GM21367 (cell line): ENCODE results near the gene OR1G1.
"Not testable (repeated sequence)": the region's sequence is repeated elsewhere in the genome, so short reads cannot be mapped to it uniquely, and the experiment has no call there.

ENCODE experiments used
- ATAC-seq: cut with Tn5 transposase; IDR thresholded peaks from one replicate; pipeline ENCODE4 v1.9.1; 2021; ENCODE audit not compliant: unreplicated experiment

OR1G1 gene

DNA sequence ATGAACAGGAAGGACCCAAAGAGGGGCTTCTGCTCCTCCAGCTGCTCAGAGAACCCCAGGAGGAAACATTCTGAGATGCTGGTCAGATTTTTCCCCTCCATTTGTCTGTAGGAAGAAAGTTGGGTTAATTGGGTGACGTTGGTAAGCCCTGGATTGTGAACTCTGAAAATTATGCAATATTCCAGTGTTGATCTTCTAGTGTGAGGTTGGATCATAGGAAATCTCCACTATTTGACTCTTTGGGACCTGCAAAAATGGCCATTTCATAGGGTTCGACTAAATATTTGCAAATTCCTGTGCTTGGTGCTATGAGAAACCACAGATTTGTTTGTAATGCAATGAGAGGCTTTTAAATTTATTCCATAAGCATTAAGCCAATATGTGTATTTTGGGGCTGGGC lies at the start of gene OR1G1:
Gene OR1G1, minus strand, starts transcription at position 101 of the 400 bp plus-strand sequence. Its CDS starts 0 bp downstream, at position 101.
- ATAC-seq: no peak

GRCh38 chr17:3167574-3167973 lies 40.2 kb upstream of the OR1G1 start:
- ATAC-seq: no peak

GRCh38 chr17:3157218-3157617 lies 29.9 kb upstream of the OR1G1 start:
- ATAC-seq: no peak

DNA sequence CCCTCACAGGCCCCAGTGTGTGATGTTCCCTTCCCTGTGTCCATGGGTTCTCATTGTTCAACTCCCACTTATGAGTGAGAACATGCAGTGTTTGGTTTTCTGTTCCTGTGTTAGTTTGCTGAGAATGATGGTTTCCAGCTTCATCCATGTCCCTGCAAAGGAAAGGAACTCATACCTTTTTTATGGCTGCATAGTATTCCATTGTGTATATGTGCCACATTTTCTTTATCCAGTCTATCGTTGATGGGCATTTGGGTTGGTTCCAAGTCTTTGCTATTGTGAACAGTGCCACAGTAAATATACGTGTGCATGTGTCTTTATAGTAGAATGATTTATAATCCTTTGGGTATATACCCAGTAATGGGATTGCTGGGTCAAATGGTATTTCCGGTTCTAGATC lies 10.1 kb upstream of the OR1G1 start:
- ATAC-seq: not testable (repeated sequence)

GRCh38 chr17:3104322-3104721 lies 23.0 kb downstream of the OR1G1 start, which contains the start of gene OR1D2:
Gene OR1D2, minus strand, starts transcription at chr17:3104422. Its CDS starts 11,426 bp downstream, at chr17:3092996.
- ATAC-seq: no peak
